OCI-LY1 (cell line): ENCODE data around the gene RBKS.

Source experiments
- EZH2 ChIP-seq: fragments of 200-600 bp; sonication (generic), shearing (Covaris generic); IDR thresholded peaks from 2 replicates; pipeline ENCODE4 v1.8.0; 2017; ENCODE audit warnings: borderline replicate concordance, mixed run types, mild to moderate bottlenecking, antibody characterized with exemption, low read length, moderate library complexity, mixed read lengths
- TF ChIP-seq, protein P1 (sequence below): fragments of 200-600 bp; sonication (generic), shearing (Covaris generic); IDR thresholded peaks from 2 replicates; pipeline ENCODE4 v1.5.1; 2017; ENCODE audit warnings: mild to moderate bottlenecking, antibody characterized with exemption, low read length, moderate library complexity, mixed read lengths

DNA sequence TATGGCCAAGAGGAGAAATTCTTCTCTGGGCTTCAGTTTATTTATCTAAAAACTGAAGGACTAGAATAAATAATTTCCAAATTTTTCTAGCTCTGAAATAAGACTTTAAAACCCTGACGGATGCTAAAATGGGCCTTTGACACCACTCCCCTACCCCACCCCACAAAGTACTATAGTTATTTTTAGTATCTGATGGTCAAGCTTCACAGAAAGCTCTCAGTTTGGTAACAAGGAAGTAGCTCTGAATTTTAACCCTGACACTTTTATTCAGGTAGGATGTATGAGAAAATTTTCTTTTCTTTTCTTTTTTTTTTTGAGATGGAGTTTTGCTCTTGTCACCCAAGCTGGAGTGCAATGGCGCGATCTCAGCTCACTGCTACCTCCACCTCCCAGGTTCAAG is 2.4 kb downstream of the RBKS start:
- TF ChIP-seq, protein P1, sequence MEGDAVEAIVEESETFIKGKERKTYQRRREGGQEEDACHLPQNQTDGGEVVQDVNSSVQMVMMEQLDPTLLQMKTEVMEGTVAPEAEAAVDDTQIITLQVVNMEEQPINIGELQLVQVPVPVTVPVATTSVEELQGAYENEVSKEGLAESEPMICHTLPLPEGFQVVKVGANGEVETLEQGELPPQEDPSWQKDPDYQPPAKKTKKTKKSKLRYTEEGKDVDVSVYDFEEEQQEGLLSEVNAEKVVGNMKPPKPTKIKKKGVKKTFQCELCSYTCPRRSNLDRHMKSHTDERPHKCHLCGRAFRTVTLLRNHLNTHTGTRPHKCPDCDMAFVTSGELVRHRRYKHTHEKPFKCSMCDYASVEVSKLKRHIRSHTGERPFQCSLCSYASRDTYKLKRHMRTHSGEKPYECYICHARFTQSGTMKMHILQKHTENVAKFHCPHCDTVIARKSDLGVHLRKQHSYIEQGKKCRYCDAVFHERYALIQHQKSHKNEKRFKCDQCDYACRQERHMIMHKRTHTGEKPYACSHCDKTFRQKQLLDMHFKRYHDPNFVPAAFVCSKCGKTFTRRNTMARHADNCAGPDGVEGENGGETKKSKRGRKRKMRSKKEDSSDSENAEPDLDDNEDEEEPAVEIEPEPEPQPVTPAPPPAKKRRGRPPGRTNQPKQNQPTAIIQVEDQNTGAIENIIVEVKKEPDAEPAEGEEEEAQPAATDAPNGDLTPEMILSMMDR: no peak
- no peak for TF ChIP-seq EZH2
